Mucosa of stomach (tissue), 1 donor: ENCODE measurements around the gene ASF1B.
A peak's percentile ranks its signal among the peaks of the same experiment; 100 is the strongest.
"Not testable (repeated sequence)": the region's sequence is repeated elsewhere in the genome, so short reads cannot be mapped to it uniquely, and the experiment has no call there.

ENCODE experiments used
- H3K27me3 ChIP-seq: one replicate; pipeline ENCODE4 v1.7.0; 2013; ENCODE audit warnings: mild to moderate bottlenecking, low read length; ENCODE audit not compliant: control insufficient read depth, insufficient read depth
- H3K36me3 ChIP-seq: one replicate; pipeline ENCODE4 v1.7.0; 2013; ENCODE audit warnings: low read length; ENCODE audit not compliant: control insufficient read depth, insufficient read depth
- H3K4me1 ChIP-seq: one replicate; pipeline ENCODE4 v1.7.0; 2013; ENCODE audit warnings: mild to moderate bottlenecking, low read length; ENCODE audit not compliant: control insufficient read depth, insufficient read depth
- H3K4me3 ChIP-seq: one replicate; pipeline ENCODE4 v1.7.0; 2013; ENCODE audit warnings: low read length
- H3K9ac ChIP-seq: one replicate; pipeline ENCODE4 v1.7.0; 2013; ENCODE audit warnings: mild to moderate bottlenecking, low read length, moderate library complexity
- H3K9me3 ChIP-seq: one replicate; pipeline ENCODE4 v1.7.0; 2013; ENCODE audit warnings: mild to moderate bottlenecking, low read length, moderate library complexity; ENCODE audit not compliant: control insufficient read depth
- donor health status: Pancreatic carcinoma.

The ASF1B gene

DNA sequence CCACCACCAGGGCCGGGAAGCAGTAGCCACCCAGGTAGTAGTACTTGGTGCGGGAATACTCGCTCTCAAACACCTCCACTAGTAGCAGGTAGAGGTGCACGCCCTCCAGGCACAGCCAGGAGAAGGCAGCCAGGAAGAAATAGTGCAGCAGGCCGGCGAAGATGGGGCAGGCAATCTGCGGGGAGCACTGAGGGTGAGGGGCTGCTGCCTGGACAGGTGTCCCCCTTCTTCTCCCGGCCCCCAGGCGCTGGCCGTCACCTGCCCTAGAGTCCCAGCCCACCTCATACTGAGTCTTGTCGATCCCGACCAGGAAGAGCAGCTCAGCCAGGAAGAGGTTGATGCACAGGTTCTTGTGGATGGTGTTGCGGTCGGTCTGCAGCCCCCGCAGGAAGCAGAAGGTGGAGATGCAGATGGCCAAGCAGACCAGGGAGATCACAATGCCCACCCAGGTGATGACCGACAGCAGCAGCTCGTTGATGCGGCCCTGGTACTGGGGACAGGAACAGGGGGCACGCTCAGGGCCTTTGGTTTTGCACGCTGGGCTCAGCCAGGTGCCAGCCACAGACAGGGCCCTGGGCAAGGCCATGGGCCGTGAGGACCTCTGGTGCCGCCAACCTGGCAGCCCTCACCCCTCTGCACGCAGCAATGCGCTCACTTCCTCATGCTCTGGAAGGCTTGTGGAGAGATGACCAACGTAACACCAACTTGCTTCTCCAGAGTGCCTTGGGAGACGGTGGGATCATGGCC is 20.8 kb upstream of the ASF1B start:
- H3K27me3 ChIP-seq, result no peaks in the 10 kb centered on the region
- no peak overlapping the region for H3K9ac ChIP-seq
- no peak overlapping the region for H3K4me3 ChIP-seq
- H3K9me3 ChIP-seq, result no peaks in the 10 kb centered on the region
- peaks cover 8% of the 10 kb centered on the region for H3K36me3 ChIP-seq
- H3K4me1 ChIP-seq, result no peaks in the 10 kb centered on the region

- Histone ChIP-seq H3K9ac (no peak overlapping the region), H3K9me3 (no peaks in the 10 kb centered on the region), H3K4me3 (no peak overlapping the region), H3K27me3 (no peaks in the 10 kb centered on the region), H3K4me1 (no peaks in the 10 kb centered on the region), H3K36me3 (peaks cover 8% of the 10 kb centered on the region)
These were observed 19.7 kb upstream of the ASF1B start for GRCh38 chr19:14156122-14156521.

- Histone ChIP-seq H3K9me3 (no peaks in the 10 kb centered on the region), H3K4me1 (peaks cover 1% of the 10 kb centered on the region), H3K9ac (no peak overlapping the region), H3K36me3 (peaks cover 8% of the 10 kb centered on the region), H3K4me3 (no peak overlapping the region), H3K27me3 (no peaks in the 10 kb centered on the region)
These were observed 19.0 kb upstream of the ASF1B start for GRCh38 chr19:14155371-14155770.

DNA sequence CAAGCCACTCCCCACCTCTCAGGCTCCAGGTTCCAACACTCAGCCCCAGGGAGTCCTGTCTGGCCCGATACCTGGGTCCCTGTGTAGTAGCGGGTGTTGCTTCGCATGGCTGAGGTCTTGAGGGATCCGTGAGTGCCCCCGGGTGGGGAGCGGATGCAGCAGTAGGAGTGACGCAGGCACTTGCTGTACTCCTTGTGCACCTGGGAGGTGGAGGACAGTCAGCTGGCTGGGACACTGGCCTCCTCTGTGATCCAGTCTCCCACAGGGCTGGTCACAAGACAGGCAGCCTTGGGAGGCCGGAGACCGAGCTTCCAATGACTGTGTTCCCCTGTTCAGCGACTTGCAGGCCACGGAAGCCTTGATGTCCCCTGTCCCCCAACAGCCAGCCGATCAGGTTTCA is 16.3 kb upstream of the ASF1B start:
- Histone ChIP-seq H3K4me1 (peaks cover 23% of the 10 kb centered on the region), H3K4me3 (no peak overlapping the region), H3K36me3 (peaks cover 7% of the 10 kb centered on the region), H3K9me3 (no peaks in the 10 kb centered on the region), H3K27me3 (no peaks in the 10 kb centered on the region), H3K9ac (no peak overlapping the region)

- Histone ChIP-seq H3K9me3 (no peaks in the 10 kb centered on the region), H3K27me3 (no peaks in the 10 kb centered on the region), H3K9ac (no peak overlapping the region), H3K36me3 (no peaks in the 10 kb centered on the region), H3K4me3 (no peak overlapping the region), H3K4me1 (peaks cover 23% of the 10 kb centered on the region)
These were observed 14.6 kb upstream of the ASF1B start for GRCh38 chr19:14150770-14151661.

DNA sequence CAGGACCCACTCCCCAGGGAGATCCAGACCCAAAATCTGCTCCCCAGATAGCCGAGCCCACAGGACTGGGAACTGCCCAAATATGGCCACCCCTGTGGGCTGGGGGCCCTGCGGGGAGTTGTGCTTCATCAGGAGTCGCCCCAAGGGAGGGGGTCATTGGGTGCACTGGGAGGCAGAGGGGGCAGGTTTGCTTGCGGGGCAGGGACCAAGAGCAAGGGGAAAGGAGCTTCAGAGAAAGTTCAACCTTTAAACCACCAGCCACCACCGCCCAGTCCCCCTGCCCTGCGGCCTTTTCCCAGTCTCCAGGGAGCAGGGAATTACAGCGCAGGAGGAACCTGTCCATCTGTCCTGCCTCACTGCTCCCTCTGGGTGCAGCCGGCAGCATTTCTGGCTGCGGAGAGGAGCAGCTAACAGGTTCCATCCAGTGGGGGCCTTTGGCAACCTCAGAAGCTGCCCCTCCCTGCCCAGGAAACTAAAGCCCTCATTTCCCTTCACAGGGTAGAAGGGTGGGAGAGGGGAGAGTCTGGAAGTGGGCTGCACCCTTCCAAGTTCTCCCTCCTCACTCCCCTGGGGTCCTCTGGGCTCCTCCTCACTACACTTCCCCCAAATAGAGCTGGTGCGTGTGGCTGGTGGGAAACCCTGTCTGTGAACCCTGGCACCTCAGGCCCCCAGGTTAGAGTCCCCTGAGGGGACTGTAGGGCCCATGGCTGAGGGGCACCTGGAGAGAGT is 13.8 kb upstream of the ASF1B start:
- Histone ChIP-seq H3K9me3 (no peaks in the 10 kb centered on the region), H3K27me3 (no peaks in the 10 kb centered on the region), H3K4me3 (no peak overlapping the region), H3K4me1 (peaks cover 23% of the 10 kb centered on the region), H3K9ac (no peak overlapping the region), H3K36me3 (no peaks in the 10 kb centered on the region)

DNA sequence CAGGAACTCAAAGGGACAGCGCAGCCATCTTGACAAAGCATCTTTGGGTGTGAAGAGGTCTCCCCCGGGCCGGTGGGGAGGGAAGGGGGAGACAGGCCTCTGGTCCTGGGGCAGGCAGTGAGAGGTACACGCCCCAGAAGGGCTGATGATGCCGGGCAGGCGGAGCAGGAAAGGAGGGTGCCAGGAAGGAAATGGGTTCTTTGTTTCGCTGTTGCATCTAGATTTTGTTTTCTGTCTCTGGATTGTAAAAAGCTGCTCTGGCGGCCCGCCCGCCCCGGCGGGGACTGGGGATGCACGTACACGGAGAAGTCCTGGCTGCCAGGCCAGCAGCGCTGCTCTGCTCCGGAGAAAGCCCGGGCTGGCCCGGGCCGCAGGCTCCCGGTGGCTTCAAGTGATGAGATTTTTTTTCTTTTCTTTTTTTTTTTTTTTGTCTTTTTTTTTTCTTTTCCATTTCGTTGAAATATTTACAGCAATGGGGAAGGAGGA is 13.2 kb upstream of the ASF1B start:
- Histone ChIP-seq H3K4me3 (no peak overlapping the region), H3K9me3 (no peaks in the 10 kb centered on the region), H3K9ac (peak overlapping the region; percentile 53), H3K27me3 (no peaks in the 10 kb centered on the region), H3K36me3 (no peaks in the 10 kb centered on the region), H3K4me1 (peaks cover 23% of the 10 kb centered on the region)

- peaks cover 23% of the 10 kb centered on the region for H3K4me1 ChIP-seq
- peak overlapping the region; percentile 53 for H3K9ac ChIP-seq
- H3K36me3 ChIP-seq, result no peaks in the 10 kb centered on the region
- H3K4me3 ChIP-seq, result no peak overlapping the region
- H3K9me3 ChIP-seq, result no peaks in the 10 kb centered on the region
- H3K27me3 ChIP-seq, result no peaks in the 10 kb centered on the region
These were observed 12.5 kb upstream of the ASF1B start for GRCh38 chr19:14148751-14149410.

DNA sequence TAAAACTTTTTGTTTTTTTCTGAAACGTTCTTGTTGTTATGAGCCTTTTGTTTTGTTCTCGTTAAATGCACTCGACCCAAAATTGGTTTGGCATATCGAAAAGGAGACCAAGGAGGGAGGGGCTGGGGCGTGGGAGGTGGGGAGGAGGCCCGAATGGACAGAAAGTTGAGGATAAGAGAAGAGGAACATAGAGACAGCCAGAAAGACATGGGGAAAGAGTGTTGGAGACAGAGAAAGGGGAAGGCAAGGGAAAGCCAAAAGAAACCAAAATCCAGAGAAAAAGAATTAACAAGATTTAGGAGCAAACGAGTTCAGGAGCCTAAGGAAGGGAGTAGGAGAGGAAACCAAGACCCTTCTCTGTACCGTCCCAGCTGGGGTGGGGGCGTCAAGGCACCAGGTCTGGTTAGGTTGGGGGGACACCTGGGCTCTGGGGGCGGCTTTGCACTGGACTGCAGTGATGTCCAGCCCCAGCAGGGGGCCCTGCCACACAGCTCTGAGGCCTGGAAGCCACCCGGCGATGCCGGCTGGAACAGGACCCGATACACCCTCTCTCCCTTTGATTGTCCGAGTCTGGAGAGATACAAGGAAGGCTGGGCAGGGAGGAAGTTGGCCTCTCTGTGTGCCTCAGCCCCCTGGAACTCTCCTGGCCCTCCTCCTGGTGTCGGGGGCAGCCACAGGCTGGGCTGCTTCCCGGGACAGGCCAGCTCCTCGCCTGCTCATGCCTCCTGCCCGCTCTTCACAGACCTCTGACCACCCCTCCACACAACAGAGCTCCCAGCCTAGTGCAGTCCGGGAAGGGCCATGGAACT is 11.6 kb upstream of the ASF1B start:
- no peaks in the 10 kb centered on the region for H3K9me3 ChIP-seq
- H3K4me3 ChIP-seq, result no peak overlapping the region
- peak overlapping the region; percentile 47 for H3K9ac ChIP-seq
- no peaks in the 10 kb centered on the region for H3K27me3 ChIP-seq
- H3K36me3 ChIP-seq, result no peaks in the 10 kb centered on the region
- H3K4me1 ChIP-seq, result peaks cover 23% of the 10 kb centered on the region

- Histone ChIP-seq H3K9me3 (no peaks in the 10 kb centered on the region), H3K36me3 (no peaks in the 10 kb centered on the region), H3K4me1 (peaks cover 23% of the 10 kb centered on the region), H3K27me3 (no peaks in the 10 kb centered on the region), H3K9ac (no peak overlapping the region), H3K4me3 (no peak overlapping the region)
These were observed 10.4 kb upstream of the ASF1B start for GRCh38 chr19:14146789-14147216.

GRCh38 chr19:14146169-14146568 is 9.8 kb upstream of the ASF1B start:
- not testable (repeated sequence) for H3K27me3 ChIP-seq, H3K36me3 ChIP-seq, H3K9ac ChIP-seq, H3K9me3 ChIP-seq, H3K4me3 ChIP-seq
- H3K4me1 ChIP-seq, result peaks cover 23% of the 10 kb centered on the region
